HEK293 (cell line): ENCODE measurements around the gene ACKR4.

Experiments
- CTCF ChIA-PET: fragments of 350-600 bp; formaldehyde crosslinking; extraction: SDS; loops from one replicate; lab custom pipeline; 2021; ENCODE audit warnings: antibody characterized with exemption; lab: Yijun Ruan, JAX
- POLR2A ChIA-PET: fragments of 300-600 bp; formaldehyde crosslinking; extraction: SDS; loops from one replicate; lab custom pipeline; 2020; ENCODE audit warnings: antibody characterized with exemption, inconsistent platforms; lab: Yijun Ruan, JAX
- H3K27ac ChIP-seq: fragments of 200-500 bp; sonication (Bioruptor generic); 2 replicates; pipeline ENCODE4 v1.5.1; 2014; ENCODE audit warnings: low read depth, low read length, control low read depth, inconsistent platforms; ENCODE audit errors: extremely low read depth
- H3K36me3 ChIP-seq, 2 experiments: fragments of 200-500 bp in 1 of 2; sonication (Bioruptor generic) in 1 of 2; 1 replicate in 1 of 2; 2 replicates in 1 of 2; pipeline ENCODE4 v1.5.1; 2014 to 2017; ENCODE audit warnings: inconsistent platforms in 2 of 2, low read length in 2 of 2; ENCODE audit not compliant: control insufficient read depth in 2 of 2, insufficient read depth in 1 of 2
- H3K4me1 ChIP-seq: fragments of 200-500 bp; sonication (Bioruptor generic); 2 replicates; pipeline ENCODE4 v1.5.1; 2014; ENCODE audit warnings: mild to moderate bottlenecking, low read length, inconsistent platforms; ENCODE audit not compliant: control insufficient read depth, insufficient read depth
- H3K4me3 ChIP-seq: 2 replicates; pipeline ENCODE4 v1.5.1; 2011; ENCODE audit warnings: low read depth, mild to moderate bottlenecking, control low read depth, low read length, moderate library complexity
- H3K9me3 ChIP-seq: fragments of 200-500 bp; sonication (Bioruptor generic); 2 replicates; pipeline ENCODE4 v1.5.1; 2014; ENCODE audit warnings: low read depth, low read length, inconsistent platforms; ENCODE audit not compliant: control insufficient read depth, insufficient read depth
- GFI1B ChIP-seq: fragments of 450-650 bp; formaldehyde crosslinking; IDR thresholded peaks from 2 replicates; pipeline ENCODE4 v1.5.1; 2016; ENCODE audit warnings: missing biosample characterization, missing genetic modification characterization
- GLIS1 ChIP-seq: fragments of 450-650 bp; formaldehyde crosslinking; IDR thresholded peaks from 2 replicates; pipeline ENCODE4 v1.5.1; 2016; ENCODE audit warnings: missing biosample characterization, missing genetic modification characterization
- HOXA7 ChIP-seq: sonication (generic); formaldehyde crosslinking; IDR thresholded peaks from 2 replicates; pipeline ENCODE4 v1.8.1; 2022; ENCODE audit warnings: missing genetic modification reagents, borderline replicate concordance
- RBAK ChIP-seq: fragments of 450-650 bp; formaldehyde crosslinking; IDR thresholded peaks from 2 replicates; pipeline ENCODE4 v1.5.1; 2016; ENCODE audit warnings: missing biosample characterization, missing genetic modification characterization
- SP3 ChIP-seq: fragments of 450-650 bp; formaldehyde crosslinking; IDR thresholded peaks from 2 replicates; pipeline ENCODE4 v1.5.1; 2016; ENCODE audit warnings: missing biosample characterization, missing genetic modification characterization
- ZBTB21 ChIP-seq: fragments of 450-650 bp; formaldehyde crosslinking; IDR thresholded peaks from 2 replicates; pipeline ENCODE4 v1.5.1; 2017; ENCODE audit warnings: missing biosample characterization, missing genetic modification characterization
- ZNF140 ChIP-seq: fragments of 450-650 bp; formaldehyde crosslinking; IDR thresholded peaks from 2 replicates; pipeline ENCODE4 v1.5.1; 2016; ENCODE audit warnings: missing biosample characterization, missing genetic modification characterization
- ZNF155 ChIP-seq: fragments of 450-650 bp; formaldehyde crosslinking; IDR thresholded peaks from 2 replicates; pipeline ENCODE4 v1.5.1; 2016; ENCODE audit warnings: missing biosample characterization, missing genetic modification characterization
- ZNF2 ChIP-seq: fragments of 450-650 bp; formaldehyde crosslinking; IDR thresholded peaks from 2 replicates; pipeline ENCODE4 v1.5.1; 2016; ENCODE audit warnings: missing biosample characterization, missing genetic modification characterization
- ZNF324 ChIP-seq: fragments of 450-650 bp; formaldehyde crosslinking; IDR thresholded peaks from 2 replicates; pipeline ENCODE4 v1.5.1; 2016; ENCODE audit warnings: missing biosample characterization, missing genetic modification characterization
- ZNF335 ChIP-seq: fragments of 450-650 bp; formaldehyde crosslinking; conservative IDR thresholded peaks from 2 replicates; pipeline ENCODE4 v1.5.1; 2016; ENCODE audit warnings: missing biosample characterization, missing genetic modification characterization
- ZNF341 ChIP-seq: fragments of 450-650 bp; formaldehyde crosslinking; IDR thresholded peaks from 2 replicates; pipeline ENCODE4; 2016; ENCODE audit warnings: low read depth, missing biosample characterization, missing genetic modification characterization
- ZNF426 ChIP-seq: fragments of 450-650 bp; formaldehyde crosslinking; IDR thresholded peaks from 2 replicates; pipeline ENCODE4 v1.5.1; 2017; ENCODE audit warnings: missing biosample characterization, missing genetic modification characterization, mild to moderate bottlenecking, inconsistent platforms, moderate library complexity
- ZNF548 ChIP-seq: fragments of 450-650 bp; formaldehyde crosslinking; IDR thresholded peaks from 2 replicates; pipeline ENCODE4 v1.5.1; 2016; ENCODE audit warnings: missing biosample characterization, missing genetic modification characterization
- ZNF555 ChIP-seq: fragments of 450-650 bp; formaldehyde crosslinking; conservative IDR thresholded peaks from 2 replicates; pipeline ENCODE4 v1.5.1; 2017; ENCODE audit warnings: missing biosample characterization, mild to moderate bottlenecking, missing genetic modification characterization, inconsistent platforms
- ZNF558 ChIP-seq: fragments of 450-650 bp; formaldehyde crosslinking; IDR thresholded peaks from 2 replicates; pipeline ENCODE4 v1.5.1; 2016; ENCODE audit warnings: missing biosample characterization, missing genetic modification characterization
- ZNF670 ChIP-seq: fragments of 450-650 bp; formaldehyde crosslinking; IDR thresholded peaks from 2 replicates; pipeline ENCODE4 v1.5.1; 2016; ENCODE audit warnings: missing biosample characterization, missing genetic modification characterization, low read depth
- ZNF768 ChIP-seq: fragments of 450-650 bp; formaldehyde crosslinking; IDR thresholded peaks from 2 replicates; pipeline ENCODE4 v1.5.1; 2018; ENCODE audit warnings: missing biosample characterization, mild to moderate bottlenecking, missing genetic modification characterization
- ZNF785 ChIP-seq: fragments of 450-650 bp; formaldehyde crosslinking; IDR thresholded peaks from 2 replicates; pipeline ENCODE4 v1.5.1; 2016; ENCODE audit warnings: missing biosample characterization, missing genetic modification characterization
- ZNF830 ChIP-seq: fragments of 450-650 bp; IDR thresholded peaks from 2 replicates; pipeline ENCODE4 v1.5.0; 2018; ENCODE audit warnings: missing biosample characterization, missing genetic modification characterization, low read depth, mild to moderate bottlenecking, moderate library complexity
- ZNF843 ChIP-seq: fragments of 450-650 bp; formaldehyde crosslinking; IDR thresholded peaks from 2 replicates; pipeline ENCODE4 v1.5.1; 2016; ENCODE audit warnings: missing biosample characterization, missing genetic modification characterization
- TF ChIP-seq, protein P1 (sequence below): fragments of 450-650 bp; formaldehyde crosslinking; IDR thresholded peaks from 2 replicates; pipeline ENCODE4 v1.5.1; 2016; ENCODE audit warnings: missing biosample characterization, missing genetic modification characterization
- TF ChIP-seq, protein P2 (sequence below): fragments of 450-650 bp; formaldehyde crosslinking; optimal IDR thresholded peaks from 2 replicates; pipeline ENCODE3; 2016; ENCODE audit warnings: missing biosample characterization, mild to moderate bottlenecking, missing genetic modification characterization
- TF ChIP-seq, protein P3 (sequence below): fragments of 450-650 bp; formaldehyde crosslinking; IDR thresholded peaks from 2 replicates; pipeline ENCODE4 v1.5.1; 2016; ENCODE audit warnings: missing biosample characterization, missing genetic modification characterization
- TF ChIP-seq, protein P4 (sequence below): fragments of 450-650 bp; formaldehyde crosslinking; IDR thresholded peaks from 2 replicates; pipeline ENCODE4 v1.5.1; 2017; ENCODE audit warnings: missing biosample characterization, missing genetic modification characterization
- TF ChIP-seq, protein P5 (sequence below): fragments of 450-650 bp; formaldehyde crosslinking; IDR thresholded peaks from 2 replicates; pipeline ENCODE4 v1.5.1; 2017; ENCODE audit warnings: missing biosample characterization, missing genetic modification characterization

ACKR4 gene

DNA sequence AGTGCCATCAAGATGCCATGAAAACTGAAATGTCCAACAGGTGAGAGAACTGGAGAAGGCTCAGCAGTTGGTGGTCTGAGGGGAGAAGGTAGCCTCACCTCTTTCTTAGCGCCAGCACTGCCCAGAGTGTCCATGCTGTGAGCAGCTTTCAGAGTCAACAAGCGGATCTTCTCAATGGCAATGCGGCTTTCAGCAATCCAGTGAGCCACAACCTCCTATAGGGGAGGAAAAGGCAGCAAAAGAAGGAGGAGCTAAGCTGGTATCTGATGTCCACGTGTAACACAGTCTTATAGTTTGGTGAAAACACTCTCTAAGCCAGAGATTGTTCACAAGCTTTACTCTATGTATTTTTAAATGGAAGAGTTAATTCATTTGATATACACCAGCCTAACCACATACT, 36.1 kb upstream of the ACKR4 start (continued):
- TF ChIP-seq, protein P1, sequence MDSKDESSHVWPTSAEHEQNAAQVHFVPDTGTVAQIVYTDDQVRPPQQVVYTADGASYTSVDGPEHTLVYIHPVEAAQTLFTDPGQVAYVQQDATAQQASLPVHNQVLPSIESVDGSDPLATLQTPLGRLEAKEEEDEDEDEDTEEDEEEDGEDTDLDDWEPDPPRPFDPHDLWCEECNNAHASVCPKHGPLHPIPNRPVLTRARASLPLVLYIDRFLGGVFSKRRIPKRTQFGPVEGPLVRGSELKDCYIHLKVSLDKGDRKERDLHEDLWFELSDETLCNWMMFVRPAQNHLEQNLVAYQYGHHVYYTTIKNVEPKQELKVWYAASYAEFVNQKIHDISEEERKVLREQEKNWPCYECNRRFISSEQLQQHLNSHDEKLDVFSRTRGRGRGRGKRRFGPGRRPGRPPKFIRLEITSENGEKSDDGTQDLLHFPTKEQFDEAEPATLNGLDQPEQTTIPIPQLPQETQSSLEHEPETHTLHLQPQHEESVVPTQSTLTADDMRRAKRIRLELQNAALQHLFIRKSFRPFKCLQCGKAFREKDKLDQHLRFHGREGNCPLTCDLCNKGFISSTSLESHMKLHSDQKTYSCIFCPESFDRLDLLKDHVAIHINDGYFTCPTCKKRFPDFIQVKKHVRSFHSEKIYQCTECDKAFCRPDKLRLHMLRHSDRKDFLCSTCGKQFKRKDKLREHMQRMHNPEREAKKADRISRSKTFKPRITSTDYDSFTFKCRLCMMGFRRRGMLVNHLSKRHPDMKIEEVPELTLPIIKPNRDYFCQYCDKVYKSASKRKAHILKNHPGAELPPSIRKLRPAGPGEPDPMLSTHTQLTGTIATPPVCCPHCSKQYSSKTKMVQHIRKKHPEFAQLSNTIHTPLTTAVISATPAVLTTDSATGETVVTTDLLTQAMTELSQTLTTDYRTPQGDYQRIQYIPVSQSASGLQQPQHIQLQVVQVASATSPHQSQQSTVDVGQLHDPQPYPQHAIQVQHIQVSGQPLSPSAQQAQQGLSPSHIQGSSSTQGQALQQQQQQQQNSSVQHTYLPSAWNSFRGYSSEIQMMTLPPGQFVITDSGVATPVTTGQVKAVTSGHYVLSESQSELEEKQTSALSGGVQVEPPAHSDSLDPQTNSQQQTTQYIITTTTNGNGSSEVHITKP (tag by site-specific recombination) = no peak
- TF ChIP-seq ZNF843 (tag by site-specific recombination) = no peak

DNA sequence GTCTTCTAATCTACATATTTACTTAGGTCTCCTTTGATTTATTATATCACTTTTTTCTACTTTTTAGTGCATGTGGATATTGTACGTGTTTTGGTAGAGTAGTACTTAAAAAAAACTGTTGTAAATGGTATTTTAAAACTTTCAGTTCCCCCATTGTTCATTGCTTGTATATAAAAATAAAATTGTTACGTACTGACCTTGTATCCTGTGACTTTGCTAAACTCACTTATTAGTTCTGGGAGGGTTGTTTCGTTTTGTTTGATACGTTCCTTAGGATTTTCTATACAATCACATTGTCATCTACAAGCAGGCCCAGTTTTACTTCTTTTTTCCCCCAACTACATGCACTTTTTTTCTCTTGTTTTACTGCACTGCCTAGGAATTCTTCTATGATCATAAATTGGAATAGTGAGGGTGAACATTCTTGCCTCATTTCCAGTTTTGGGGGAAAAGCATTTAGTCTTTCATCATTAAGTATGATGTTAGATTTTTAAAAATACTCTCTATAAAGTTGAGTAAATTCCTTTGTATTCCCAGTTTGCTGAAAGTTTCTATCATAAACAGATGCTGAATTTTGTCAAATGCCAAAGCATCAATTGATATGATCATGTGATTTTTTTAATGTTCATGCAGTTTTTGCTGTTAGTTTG, 33.5 kb upstream of the ACKR4 start:
- ChIA-PET POLR2A (no interaction called here), CTCF (no interaction called here)
- H3K4me1 ChIP-seq = no peaks in the 10 kb centered on the region
- H3K36me3 ChIP-seq = peaks cover 0 to 14% of the 10 kb centered on the region in 2 experiments; a peak in 1 of 3 replicates
- H3K9me3 ChIP-seq = no peaks in the 10 kb centered on the region
- TF ChIP-seq ZNF155 (tag by site-specific recombination) = no peak
- no peak for TF ChIP-seq ZNF341
- TF ChIP-seq, protein P2, sequence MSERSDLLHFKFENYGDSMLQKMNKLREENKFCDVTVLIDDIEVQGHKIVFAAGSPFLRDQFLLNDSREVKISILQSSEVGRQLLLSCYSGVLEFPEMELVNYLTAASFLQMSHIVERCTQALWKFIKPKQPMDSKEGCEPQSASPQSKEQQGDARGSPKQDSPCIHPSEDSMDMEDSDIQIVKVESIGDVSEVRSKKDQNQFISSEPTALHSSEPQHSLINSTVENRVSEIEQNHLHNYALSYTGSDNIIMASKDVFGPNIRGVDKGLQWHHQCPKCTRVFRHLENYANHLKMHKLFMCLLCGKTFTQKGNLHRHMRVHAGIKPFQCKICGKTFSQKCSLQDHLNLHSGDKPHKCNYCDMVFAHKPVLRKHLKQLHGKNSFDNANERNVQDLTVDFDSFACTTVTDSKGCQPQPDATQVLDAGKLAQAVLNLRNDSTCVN (tag by site-specific recombination) = no peak
- TF ChIP-seq ZNF768 = no peak
- TF ChIP-seq SP3 (tag by site-specific recombination) = no peak
- no peak for TF ChIP-seq ZNF324 (tag by site-specific recombination)
- TF ChIP-seq ZNF548 = no peak
- no peak for TF ChIP-seq ZNF555
- TF ChIP-seq ZNF670 = no peak
- no peak for TF ChIP-seq ZNF335
- no peak for TF ChIP-seq ZNF140 (tag by site-specific recombination)
- TF ChIP-seq ZNF843 (tag by site-specific recombination) = no peak
- no peak for TF ChIP-seq ZNF2 (tag by site-specific recombination)
- TF ChIP-seq ZNF830 = no peak
- H3K4me3 ChIP-seq = no peak overlapping the region
- no peak overlapping the region for H3K27ac ChIP-seq

DNA sequence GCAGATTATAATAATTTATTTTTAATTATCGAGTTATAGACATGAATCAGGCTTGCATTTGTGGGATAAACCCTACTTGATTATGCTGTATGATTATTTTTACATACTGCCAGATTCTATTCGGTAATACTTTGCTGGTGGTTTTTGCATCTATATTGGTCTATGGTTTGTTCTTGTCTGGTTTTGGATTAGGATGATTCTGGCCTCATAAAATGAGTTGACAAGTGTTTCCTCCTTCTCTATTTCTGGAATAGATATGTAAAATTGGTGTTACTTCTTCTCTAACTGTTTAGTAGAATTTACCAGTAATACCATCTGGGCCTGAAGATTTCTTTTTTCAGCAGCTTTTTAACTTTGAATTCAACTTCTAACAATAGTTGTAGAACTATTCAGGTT, 33.0 kb upstream of the ACKR4 start:
- no peak overlapping the region for H3K4me3 ChIP-seq
- no peaks in the 10 kb centered on the region for H3K9me3 ChIP-seq
- ChIA-PET POLR2A (no interaction called here), CTCF (no interaction called here)
- no peaks in the 10 kb centered on the region for H3K4me1 ChIP-seq
- H3K27ac ChIP-seq = no peak overlapping the region
- H3K36me3 ChIP-seq = peaks cover 0 to 11% of the 10 kb centered on the region in 2 experiments; a peak in 1 of 3 replicates
- TF ChIP-seq, protein P3, sequence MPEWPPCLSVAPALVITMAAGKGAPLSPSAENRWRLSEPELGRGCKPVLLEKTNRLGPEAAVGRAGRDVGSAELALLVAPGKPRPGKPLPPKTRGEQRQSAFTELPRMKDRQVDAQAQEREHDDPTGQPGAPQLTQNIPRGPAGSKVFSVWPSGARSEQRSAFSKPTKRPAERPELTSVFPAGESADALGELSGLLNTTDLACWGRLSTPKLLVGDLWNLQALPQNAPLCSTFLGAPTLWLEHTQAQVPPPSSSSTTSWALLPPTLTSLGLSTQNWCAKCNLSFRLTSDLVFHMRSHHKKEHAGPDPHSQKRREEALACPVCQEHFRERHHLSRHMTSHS (tag by site-specific recombination) = no peak
- TF ChIP-seq ZBTB21 (tag by site-specific recombination) (no peak), ZNF558 (no peak), ZNF785 (tag by site-specific recombination) (no peak), ZNF341 (no peak), HOXA7 (no peak), GFI1B (tag by site-specific recombination) (no peak), RBAK (tag by site-specific recombination) (no peak), GLIS1 (tag by site-specific recombination) (no peak), ZNF426 (tag by site-specific recombination) (no peak)
- TF ChIP-seq, protein P4, sequence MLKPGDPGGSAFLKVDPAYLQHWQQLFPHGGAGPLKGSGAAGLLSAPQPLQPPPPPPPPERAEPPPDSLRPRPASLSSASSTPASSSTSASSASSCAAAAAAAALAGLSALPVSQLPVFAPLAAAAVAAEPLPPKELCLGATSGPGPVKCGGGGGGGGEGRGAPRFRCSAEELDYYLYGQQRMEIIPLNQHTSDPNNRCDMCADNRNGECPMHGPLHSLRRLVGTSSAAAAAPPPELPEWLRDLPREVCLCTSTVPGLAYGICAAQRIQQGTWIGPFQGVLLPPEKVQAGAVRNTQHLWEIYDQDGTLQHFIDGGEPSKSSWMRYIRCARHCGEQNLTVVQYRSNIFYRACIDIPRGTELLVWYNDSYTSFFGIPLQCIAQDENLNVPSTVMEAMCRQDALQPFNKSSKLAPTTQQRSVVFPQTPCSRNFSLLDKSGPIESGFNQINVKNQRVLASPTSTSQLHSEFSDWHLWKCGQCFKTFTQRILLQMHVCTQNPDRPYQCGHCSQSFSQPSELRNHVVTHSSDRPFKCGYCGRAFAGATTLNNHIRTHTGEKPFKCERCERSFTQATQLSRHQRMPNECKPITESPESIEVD (tag by site-specific recombination) = no peak
- TF ChIP-seq, protein P5, sequence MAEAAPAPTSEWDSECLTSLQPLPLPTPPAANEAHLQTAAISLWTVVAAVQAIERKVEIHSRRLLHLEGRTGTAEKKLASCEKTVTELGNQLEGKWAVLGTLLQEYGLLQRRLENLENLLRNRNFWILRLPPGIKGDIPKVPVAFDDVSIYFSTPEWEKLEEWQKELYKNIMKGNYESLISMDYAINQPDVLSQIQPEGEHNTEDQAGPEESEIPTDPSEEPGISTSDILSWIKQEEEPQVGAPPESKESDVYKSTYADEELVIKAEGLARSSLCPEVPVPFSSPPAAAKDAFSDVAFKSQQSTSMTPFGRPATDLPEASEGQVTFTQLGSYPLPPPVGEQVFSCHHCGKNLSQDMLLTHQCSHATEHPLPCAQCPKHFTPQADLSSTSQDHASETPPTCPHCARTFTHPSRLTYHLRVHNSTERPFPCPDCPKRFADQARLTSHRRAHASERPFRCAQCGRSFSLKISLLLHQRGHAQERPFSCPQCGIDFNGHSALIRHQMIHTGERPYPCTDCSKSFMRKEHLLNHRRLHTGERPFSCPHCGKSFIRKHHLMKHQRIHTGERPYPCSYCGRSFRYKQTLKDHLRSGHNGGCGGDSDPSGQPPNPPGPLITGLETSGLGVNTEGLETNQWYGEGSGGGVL (tag by site-specific recombination) = no peak
